ENCODE data around the gene CDK7. TPM values are rescaled to one million over a fixed set of nuclear protein-coding genes. Genes with fewer than 3 reads are reported as not detected.

CDK7 gene
- total and polyA plus RNA-seq, 12 donors = 10.5 to 17.9 (median 13.7) TPM

- TF ChIP-seq CTCF (IDR thresholded peaks at IDR 0.05) = no peak
- 83 to 84% methylated on average over 6 of the region's 6 CpGs for WGBS, 2 donors
Observed at GRCh38 chr5:69299625-69300024, 64.9 kb downstream of the CDK7 start.

GRCh38 chr5:69300537-69301203, 66.0 kb downstream of the CDK7 start:
- H3K4me3 ChIP-seq = no peak overlapping the region
- ATAC-seq (no peak), DNase-seq (no peak)
- no peak overlapping the region for H3K27ac ChIP-seq
- no peak for TF ChIP-seq CTCF (IDR thresholded peaks at IDR 0.05)
- H3K4me1 ChIP-seq = no peaks in the 10 kb centered on the region
- no peaks in the 10 kb centered on the region for H3K9me3 ChIP-seq
- peaks cover 0 to 37% (median 0%) of the 10 kb centered on the region in 9 donors for H3K36me3 ChIP-seq
- 73 to 79% methylated on average over 5 of the region's 5 CpGs for WGBS, 2 donors
- intact Hi-C loops (cut with DNase I) = no loop called here
- no peaks in the 10 kb centered on the region for H3K27me3 ChIP-seq

More at GRCh38 chr5:69299625-69300024, 64.9 kb downstream of the CDK7 start:
- no peaks in the 10 kb centered on the region for H3K9me3 ChIP-seq
- ATAC-seq (no peak), DNase-seq (no peak)
- intact Hi-C loops (cut with DNase I) = no loop called here
- peaks cover 0 to 7% (median 0%) of the 10 kb centered on the region in 9 donors for H3K4me1 ChIP-seq
- H3K36me3 ChIP-seq = peaks cover 0 to 30% (median 0%) of the 10 kb centered on the region in 9 donors
- no peaks in the 10 kb centered on the region for H3K27me3 ChIP-seq
- H3K27ac ChIP-seq = no peak overlapping the region
- no peak overlapping the region for H3K4me3 ChIP-seq

- 85 to 90% methylated on average over 8 of the region's 8 CpGs for WGBS, 2 donors
- Histone ChIP-seq H3K27ac (no peak overlapping the region), H3K4me1 (no peaks in the 10 kb centered on the region), H3K4me3 (no peak overlapping the region), H3K9me3 (no peaks in the 10 kb centered on the region), H3K27me3 (no peaks in the 10 kb centered on the region), H3K36me3 (peaks cover 0 to 59% (median 4%) of the 10 kb centered on the region in 9 donors)
- no peak for ATAC-seq
- DNase-seq = no peak
- no peak for TF ChIP-seq CTCF (IDR thresholded peaks at IDR 0.05)
- intact Hi-C loops (cut with DNase I) = no loop called here
Observed at GRCh38 chr5:69305512-69305911, 70.8 kb downstream of the CDK7 start.

GRCh38 chr5:69308046-69308553, 73.4 kb downstream of the CDK7 start:
- intact Hi-C loops (cut with DNase I) = no loop called here
- no peak for TF ChIP-seq CTCF (IDR thresholded peaks at IDR 0.05)
- no peak overlapping the region for H3K27ac ChIP-seq
- H3K36me3 ChIP-seq = peaks cover 0 to 74% (median 4%) of the 10 kb centered on the region in 9 donors
- no peaks in the 10 kb centered on the region for H3K9me3 ChIP-seq
- no peak overlapping the region for H3K4me3 ChIP-seq
- H3K4me1 ChIP-seq = no peaks in the 10 kb centered on the region
- WGBS, 2 donors = 67% methylated on average over 3 of the region's 3 CpGs
- no peaks in the 10 kb centered on the region for H3K27me3 ChIP-seq
- no peak for DNase-seq
- no peak for ATAC-seq

Data from heart right ventricle (tissue), 16 donors.